GM19467 (cell line): ENCODE data around the gene AATF.

ENCODE experiments used
- ATAC-seq: cut with Tn5 transposase; IDR thresholded peaks from one replicate; pipeline ENCODE4 v1.9.1; 2021; ENCODE audit warnings: mild to moderate bottlenecking, moderate library complexity; ENCODE audit not compliant: unreplicated experiment

AATF gene

DNA sequence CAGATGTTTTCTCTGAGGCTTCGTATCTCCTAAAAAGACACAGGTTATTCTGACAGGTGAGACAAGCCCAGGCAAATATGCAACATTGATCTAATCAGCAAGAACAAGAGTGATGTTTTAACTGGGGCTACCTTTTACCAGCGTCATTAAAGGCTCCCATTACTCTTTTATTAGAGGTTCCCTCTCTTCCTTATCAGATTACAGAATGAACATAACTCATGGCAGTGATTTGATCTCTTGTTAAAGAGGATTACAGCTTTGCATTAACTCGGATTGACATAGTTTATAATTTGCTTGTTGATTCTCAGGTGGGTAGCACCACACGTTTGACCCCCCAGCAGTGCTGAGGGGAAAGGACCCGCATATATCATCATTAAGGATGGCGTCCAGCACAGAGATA, 90.5 kb downstream of the AATF start:
- ATAC-seq: no peak

DNA sequence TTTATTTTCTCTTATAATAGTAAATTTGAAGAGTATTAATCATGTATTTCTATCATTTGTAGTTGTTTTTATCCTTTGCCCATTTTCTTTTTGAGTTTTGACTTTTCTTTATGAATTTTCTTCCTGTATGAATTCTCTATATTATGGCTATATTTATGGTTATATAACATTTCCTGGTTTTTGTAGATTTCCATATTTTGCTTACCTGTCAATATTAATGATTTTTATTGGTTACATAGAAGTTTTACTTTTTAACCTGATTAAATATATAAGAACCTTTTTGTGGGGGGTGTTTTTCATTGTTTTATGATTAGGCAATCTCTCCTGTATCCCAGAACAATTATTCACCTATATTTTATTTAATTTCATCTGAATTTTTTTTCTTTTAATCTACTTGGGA, 93.2 kb downstream of the AATF start:
- no peak for ATAC-seq

DNA sequence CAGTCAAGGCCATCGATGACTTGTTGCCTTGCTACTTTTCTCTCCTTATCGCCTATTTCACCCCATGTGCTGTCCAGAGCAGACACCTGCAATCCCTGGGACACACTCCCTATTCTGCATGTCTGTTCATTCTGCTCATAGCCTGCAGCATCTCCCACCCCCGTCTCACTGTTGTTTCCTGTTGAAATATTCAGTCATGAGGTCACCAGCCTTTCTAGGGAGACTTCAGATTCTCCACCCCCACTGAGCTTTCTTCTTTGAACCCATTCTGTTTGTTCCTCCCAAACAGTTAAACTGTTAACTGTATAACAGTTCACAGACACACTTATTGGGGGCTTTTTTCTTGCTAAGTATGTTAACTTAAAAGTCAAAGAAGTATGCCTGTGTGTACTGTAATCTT, 94.4 kb downstream of the AATF start:
- no peak for ATAC-seq

DNA sequence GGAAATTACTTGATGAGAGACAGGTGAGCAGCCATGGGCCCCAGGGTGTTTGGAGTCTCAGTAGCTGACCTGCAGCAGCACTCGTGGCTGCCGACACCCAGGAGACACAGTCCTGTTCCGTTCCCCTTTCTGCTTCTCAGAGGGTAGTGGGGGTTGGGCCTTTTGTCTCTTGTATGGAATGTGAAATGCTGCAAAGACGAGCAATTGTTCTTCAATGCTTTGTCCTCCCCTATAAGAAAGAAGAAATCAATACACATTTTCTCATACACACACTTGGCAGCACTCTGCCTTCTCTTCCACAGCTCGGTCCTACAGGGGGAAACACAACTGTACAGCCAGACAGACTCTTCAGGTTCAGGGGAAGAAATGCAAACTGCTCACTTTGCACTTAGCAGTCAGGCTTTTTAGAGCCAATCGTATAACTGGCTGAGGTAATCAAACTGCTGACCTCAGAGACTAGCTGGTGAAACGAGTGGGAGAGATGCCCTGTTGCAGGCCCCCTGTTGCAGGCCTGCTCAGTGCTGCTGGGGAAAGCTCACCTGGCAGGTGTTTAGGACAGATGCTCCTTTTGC, 96.7 kb downstream of the AATF start:
- no peak for ATAC-seq

DNA sequence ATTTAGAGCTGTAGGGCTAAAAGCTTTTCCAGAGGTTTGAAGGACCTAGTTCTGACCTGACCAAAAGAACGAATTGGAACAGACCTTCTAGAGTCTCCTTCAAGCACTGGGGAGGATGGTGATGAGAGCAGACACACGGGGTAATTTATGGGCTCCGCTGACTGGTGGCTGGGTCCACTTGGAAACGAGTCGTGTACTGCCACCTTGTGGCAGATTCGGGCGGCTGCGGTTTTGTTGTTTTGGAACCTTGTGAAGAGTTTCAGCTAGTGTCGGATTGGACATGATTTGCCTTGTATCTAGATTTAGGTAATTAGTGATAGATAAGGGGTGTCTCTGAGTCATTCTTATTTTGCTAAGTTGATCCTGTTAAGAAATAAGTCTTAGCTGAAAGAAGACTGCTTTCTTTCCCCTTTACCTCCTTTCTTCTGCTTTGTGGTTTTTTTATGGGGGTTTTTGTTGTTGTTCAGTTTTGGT, 98.9 kb downstream of the AATF start:
- ATAC-seq: no peak

DNA sequence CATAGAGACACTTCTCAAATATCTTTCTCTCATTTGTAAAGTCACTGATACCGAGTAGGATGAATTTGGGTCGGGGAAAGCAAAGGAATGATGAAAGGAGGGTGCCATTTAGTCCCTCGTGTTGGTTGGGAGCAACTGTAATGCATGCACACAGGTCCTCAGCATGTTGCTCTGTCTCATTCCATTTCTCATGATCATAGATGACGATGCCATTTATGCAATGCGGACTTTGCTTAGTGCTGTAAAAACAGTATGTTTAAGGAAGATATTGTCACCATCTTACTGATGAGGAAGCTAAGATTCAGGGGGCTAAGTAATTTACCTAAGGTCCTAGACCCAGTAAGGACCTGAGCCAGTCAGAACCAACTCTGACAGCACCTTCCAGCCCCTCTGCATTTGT, 100.1 kb downstream of the AATF start:
- ATAC-seq: no peak

DNA sequence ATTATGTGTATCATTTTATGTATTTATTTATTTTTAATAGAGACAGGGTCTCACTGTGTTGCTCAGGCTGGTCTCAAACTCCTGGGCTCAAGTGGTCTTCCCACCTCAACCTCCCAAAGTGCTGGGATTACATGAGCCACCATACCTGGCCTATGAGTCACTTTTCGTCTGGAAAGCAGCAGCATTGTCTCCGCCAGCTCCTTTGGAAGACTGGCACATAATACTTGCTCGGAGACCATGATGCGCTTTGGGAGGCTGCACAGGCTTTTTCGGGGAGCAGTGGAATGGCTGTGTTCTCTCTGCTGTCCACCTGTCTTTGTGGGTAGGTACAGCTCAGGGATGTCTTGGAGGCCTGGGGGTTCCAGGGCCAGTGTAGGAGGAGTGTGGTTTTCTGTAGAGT, 102.2 kb downstream of the AATF start:
- no peak for ATAC-seq

DNA sequence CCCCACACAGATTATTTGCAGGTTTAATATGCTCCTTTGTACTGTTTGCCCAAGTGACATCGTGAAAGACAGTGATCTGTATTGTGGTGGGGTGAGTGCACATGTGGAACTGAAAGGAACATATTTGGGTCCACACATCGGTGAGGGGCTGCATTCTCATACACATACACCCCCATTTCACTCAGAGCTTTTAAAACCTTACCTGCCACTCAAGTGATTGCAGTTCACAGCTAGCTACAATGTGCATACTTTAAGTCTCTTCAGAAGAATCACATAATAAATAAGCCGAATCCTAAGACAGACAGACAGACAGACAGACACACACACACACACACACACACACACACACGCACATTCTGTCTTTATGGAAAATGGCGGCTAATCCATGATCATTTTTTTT, 102.6 kb downstream of the AATF start:
- ATAC-seq: no peak

DNA sequence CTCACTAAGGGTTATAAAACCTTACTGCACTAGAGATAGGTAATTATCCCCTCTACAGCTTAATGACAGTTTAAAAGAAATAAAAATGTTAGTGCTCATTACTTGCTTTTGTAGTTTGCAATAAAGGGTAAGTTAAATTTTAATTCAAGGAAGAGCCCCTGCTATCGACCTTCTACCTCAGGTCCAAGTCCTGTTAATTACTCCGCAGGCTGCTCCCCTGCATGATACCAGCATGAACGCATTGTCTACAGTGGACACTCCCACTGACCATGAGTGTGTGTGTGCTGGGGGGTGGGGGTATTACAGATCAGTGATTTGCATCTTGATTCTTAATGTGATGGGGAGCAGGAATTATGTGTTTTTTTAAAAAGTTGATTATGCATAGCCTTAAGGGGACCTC, 103.1 kb downstream of the AATF start:
- no peak for ATAC-seq

DNA sequence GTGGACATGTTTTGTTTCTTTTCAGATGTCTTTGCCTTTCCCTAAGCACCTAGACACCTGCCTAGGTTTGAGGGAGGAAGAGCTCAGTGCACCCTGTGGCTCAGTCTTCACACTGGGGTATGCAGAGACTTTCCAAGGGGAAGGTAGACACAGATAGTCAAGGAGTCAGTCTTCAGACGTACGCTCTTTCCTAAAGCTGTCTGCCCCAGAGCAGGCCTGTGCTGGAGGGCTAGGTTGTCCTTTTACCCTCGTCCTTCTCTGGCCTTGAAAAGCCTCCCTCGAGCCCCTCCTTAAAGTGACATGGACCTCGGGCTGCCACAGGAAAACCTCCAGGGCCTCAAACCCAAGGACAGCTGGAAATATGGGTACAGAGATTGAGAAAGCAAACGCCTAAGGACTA, 103.7 kb downstream of the AATF start:
- no peak for ATAC-seq

DNA sequence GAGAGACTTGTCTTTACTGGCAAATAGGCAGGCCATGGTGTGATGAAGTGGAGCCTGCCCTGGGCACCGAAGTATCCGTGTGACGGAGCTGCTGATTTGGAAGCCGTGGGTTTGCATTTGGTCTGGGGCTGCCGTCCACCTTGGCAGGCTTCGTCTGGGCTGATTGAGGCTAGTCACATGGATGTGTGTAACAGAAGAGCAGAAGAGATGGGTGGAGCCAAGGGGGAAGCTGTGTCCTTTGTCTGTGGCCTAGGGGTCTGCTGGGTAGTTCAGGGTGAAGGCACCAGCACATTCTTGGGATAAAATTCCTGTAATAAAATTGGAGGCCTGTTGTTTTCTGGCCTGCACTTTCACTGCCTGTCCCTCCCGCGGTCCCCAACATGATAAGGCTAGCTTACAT, 106.1 kb downstream of the AATF start:
- no peak for ATAC-seq

DNA sequence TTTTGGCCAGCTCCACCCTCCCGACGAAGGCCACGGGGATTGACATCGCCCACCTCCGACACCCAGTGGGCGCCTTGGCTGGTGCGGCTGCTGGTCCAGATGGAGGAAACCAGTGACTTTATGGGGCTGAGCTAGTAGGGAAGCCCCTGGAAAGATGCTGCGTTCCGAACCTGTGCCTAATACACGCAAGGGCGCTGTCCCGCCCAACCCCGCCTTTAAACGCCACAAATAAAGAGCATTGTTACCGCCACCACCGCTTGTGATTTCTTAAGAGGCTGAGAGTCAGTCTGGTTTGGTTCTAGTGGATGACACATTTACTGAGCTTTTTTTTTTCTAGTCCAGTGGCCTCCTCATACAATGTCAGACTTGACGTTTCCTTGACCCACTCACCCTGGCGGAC, 107.9 kb downstream of the AATF start:
- ATAC-seq: no peak

DNA sequence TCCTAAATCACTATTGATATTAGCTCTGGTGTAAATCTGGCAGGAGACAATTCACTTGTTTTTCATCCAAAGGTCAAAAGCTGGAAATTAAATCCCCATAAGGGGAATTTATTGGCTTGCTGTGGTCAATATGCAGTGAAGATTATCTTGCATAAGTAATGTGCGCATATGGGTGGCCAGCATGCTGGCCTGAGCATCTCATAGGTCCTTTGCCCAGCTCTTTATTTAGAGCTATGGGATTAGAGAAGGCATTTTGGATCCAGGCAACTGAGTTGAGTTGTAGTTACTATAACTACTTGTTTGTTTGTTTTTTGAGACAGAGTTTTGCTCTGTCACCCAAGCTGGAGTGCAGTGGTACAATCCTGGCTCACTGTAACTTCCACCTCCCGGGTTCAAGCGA, 110.7 kb downstream of the AATF start:
- no peak for ATAC-seq

DNA sequence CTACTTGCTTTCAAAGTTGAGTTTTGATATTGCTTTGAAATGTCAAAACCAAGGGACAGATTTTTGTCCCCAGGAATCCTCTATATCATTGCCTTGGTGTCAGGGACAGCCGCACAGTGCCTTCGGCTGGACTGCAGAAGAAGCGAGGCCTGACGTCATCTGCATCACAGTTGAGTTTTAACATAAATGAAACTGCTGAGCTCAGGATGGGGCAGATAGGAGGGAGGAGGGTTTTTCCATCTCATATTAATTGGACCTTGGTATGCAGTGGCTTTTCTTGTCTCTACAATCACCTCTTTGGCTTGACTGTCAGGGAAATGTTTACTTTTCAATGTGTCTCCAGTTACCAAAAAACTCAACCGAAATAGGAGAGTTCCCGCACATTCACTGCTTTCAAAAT, 111.3 kb downstream of the AATF start:
- no peak for ATAC-seq

DNA sequence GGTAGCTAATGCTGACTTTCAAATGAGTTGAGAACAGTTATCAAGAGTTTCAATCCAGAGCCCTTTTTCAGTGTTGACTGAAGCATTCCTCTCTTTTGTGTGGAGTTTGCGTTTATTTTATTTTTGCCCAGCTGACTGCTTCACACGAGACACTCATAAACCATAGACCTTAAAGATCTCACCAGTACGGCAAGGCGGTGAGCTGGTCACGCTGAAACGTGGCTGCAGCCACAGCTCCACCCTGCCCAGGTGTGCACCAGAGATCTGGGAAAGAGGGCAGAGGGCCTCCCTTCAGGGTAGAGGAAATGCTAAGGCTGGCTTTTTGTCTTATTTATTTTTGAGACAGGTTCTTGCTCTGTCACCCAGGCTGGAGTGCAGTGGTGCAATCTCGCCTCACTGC, 112.2 kb downstream of the AATF start:
- no peak for ATAC-seq

DNA sequence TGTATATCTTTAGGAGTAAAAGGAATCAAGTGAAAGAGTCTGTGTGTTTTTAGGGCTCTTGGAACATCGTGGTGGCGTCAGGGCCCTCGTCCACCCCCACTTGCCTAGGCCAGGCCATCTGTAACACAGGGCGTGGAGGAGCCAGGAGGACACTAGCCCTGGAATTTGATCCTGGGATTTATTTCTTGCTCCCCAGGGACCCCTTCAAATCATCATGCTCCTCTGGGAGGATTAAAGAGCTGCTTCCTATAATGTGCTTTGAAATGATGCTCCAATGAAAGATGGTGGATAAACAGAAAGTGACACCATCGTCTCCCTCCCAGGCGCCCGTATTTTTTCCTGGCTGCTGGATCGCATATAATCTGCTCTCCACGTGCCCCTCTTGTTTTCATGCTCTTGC, 113.3 kb downstream of the AATF start:
- ATAC-seq: no peak

DNA sequence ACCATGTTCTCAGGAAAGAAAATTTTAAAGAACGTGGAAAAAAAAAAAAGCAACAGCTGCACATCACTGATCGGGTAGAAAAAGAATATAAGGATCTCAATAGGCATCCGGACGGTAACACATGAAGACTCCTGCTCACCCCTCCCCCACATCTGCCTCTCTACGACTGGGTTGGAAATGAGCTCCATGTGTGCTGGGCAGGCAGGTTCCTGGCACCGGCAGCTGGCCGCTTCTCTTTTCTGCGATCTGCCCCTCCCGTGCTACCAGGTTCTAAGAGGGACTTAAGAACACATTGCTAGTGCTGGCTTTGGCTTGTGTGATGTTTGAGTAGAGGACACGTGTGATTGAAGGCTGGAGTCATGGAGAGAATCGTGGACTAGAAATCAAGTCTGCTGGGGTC, 115.5 kb downstream of the AATF start:
- ATAC-seq: no peak

DNA sequence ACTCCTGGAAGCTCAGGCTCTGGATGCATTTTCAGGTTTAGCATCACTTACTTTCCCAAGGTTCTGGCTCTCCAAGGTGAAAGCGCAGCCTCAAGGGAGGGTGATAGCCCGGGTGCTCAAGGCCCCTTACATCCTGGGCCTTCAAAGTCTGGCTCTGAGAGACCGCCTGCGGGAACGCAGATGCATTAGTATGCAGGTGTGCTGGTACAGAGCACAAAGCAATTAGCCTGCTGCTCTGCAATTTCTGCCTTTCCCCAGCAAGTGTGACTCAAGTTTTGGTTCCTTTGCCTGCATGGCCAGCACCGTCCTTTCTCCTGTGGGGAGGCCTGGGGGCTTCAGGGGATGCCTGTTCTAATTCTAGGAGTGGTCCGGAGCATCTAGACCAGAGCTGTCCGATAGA, 116.2 kb downstream of the AATF start:
- no peak for ATAC-seq

DNA sequence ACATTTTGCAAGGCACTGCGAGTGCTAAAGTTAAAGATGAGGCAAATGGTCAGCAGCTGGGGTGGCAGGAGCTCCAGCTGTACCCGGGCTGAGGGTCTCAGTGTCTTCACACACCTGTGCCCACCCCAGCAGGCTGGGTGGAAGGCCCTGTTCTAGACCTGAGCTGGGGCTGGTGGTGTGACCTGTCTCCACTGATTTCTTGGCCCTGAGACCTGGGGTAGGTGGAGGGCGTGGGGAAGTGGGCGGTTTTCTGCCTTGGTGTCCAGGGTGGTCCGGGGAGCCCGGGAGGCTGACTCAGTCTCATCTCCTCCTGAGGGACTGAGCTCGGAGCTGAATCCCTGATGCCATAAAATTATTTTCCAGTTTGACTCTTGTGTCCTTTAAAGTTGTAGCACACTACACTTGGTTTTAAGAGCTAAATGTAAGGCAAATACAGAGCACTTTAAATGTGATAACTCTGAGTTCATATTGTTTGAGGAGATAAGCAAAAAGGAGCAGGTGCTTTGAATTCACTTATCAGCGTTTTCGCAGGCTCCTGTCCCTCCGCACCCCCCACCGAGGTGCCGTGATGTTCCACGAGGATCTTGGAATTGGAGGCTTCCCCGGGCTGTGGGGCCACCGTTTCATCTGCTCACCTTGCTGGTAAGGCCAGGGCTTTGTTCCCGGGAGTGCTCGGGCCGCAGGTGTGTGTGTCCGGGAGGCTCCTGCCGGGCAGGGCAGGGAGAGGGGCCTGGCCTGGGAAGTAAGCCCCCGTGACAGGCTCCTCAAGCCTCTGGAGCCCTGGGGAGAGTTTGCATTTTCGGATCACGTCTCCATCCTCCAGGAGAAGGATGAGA, 117.0 kb downstream of the AATF start:
- ATAC-seq: no peak

DNA sequence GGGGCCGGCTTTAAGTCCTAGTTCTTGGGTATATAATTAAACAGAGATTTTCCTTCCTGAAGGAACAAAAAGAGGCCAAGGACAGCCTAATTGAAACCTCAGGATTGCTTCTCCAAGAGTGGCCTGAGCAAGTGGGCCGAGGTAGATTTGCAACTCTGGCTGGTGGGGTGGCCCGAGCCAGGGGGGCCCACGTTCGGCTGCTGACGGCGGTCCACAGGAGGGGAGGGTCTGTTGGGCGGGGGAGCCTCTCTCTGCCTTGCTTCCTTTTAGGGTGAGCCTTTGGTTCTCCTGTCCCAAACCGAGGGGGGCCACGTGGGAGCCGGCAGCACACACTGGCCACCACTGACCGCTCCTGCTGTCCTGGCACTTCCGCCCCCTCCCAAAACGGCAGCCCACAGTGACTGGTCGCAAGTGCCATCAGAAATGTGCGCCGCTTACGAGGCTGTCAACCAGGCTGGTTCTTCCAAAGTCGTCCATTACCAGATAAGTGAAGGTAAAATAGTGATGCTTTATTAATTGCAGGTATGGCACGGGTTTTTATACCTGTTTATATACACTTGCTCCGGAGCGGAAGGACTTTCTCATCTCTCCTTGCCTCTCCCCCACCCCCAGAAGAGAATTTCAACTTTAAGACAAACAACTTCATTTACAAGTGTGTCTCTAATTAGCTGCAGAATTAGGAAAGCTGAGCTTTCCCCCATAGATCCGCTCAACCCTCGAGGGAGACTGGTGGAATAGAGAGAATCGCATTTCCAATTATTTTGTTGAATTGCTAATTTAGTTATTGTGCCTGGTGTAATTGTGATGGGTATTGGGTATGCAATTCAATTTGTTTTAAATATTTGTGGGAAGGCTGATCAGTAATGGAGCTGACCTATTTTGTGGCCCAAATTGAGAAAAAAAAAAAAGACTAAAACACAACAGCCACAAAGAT, 117.8 kb downstream of the AATF start:
- no peak for ATAC-seq

DNA sequence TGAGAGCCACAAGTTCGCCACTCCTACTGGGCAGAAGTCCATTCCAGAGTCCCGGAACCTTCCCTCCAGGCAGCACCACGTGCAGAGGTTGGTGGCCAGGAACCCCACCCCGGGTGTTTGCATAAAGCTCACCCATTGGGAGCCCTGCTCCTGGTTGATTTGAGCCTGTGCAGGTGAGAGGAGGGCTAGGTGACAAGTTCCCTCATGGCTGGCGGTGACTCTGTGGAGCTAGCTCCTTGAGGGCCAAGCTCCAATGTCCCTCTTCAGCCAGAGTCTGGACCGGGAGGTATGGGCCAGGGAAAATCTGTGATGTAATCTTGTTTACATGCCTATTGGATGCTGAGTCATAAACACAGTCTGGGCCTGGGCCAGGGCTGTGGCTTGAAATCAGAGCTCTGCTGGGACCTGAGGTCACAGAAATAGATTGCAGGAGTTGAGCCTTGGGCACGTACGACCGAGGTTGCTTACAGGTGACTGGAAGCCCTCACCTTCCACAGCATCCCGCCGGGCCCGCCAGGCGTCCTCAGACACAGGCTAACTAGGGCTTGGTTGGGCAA, 118.9 kb downstream of the AATF start:
- no peak for ATAC-seq
